Stimulated activated CD8-positive, alpha-beta memory T cell treated with anti-CD3 and anti-CD28 coated beads, Interleukin-12 subunit alpha, Interleukin-12 subunit beta, amount 100 ng/mL, for 1 hour (primary cell): ENCODE measurements around the gene RAD51B.
"Not testable (repeated sequence)": the region's sequence is repeated elsewhere in the genome, so short reads cannot be mapped to it uniquely, and the experiment has no call there.

Experiments
- DNase-seq: peaks from one replicate; pipeline ENCODE4 v3.0.0-alpha.2; 2020; ENCODE audit warnings: low read depth

The RAD51B gene

GRCh38 chr14:67819563-67820421 is at the start of gene RAD51B:
RAD51B (plus strand) TSS chr14:67819779.
- DNase-seq = peak; percentile 80

- DNase-seq = no peak
These were observed 45.7 kb upstream of the RAD51B start for GRCh38 chr14:67773844-67774377.

DNA sequence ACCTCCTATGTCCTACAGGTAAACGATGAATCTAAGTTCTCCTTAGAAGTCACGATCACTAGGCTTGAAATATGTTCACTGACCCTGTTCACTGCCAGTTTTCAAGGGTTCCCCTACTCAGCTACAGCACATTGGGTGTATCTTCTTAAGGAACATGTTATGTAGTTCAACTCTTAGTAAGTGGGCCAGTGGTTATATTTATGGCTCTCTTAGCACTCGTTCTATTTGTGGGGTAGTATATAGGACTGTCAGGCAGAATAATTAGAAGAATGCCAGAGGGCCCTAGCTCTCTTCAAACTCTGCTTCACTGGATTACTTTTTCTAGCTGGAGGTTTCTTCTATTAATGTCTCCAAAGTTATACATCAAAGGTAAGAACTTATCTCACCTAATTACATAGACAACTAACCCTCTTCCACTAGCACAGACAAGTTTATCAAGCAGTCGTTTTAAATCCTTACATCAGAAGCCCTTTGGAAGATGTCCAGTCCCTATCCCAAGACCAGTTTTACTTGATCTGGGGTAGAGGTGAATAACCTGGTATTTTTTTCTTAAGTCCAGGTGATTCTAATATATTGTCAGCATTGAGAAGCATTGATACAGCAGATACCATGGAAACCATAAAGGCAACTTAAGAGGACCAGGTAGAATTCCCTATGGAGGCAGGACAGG is 42.8 kb upstream of the RAD51B start:
- DNase-seq = no peak

DNA sequence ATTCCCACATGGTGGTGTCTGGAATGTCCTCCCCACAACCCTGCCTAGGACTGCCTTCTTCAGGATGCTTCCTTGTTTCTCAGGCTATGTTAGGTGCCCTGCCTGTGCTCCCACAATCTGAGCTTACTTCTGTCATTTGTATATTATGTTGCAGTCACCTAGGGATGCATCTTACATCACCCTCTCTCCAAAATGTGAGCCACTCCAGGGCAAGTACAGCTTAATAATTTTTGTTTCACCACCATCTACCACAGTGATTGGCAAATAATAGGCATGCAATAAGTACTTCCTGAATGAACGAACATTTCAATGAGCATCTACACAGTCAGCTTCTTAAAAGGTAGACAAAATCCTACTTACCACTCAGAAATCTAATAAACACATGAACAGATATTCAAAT is 40.8 kb upstream of the RAD51B start:
- no peak for DNase-seq

DNA sequence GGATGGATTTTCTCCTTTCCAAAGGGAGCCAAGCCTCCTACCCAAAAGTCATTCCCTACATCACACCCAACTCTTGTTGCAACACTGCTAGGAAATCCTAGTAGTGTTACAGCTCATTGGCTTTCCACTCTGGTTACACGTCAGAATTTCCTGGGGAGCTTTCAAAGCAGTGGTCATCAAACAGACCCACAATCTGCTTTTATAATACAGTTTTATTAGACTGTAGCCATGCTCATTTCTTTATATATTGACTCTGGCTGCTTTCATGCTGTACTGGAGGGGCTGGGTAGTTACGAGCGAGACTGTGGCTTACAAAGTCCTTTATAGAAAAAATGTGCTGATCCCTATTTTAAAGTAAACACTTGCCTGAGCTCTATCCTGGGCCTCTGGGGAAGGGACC is 37.5 kb upstream of the RAD51B start:
- DNase-seq = no peak

DNA sequence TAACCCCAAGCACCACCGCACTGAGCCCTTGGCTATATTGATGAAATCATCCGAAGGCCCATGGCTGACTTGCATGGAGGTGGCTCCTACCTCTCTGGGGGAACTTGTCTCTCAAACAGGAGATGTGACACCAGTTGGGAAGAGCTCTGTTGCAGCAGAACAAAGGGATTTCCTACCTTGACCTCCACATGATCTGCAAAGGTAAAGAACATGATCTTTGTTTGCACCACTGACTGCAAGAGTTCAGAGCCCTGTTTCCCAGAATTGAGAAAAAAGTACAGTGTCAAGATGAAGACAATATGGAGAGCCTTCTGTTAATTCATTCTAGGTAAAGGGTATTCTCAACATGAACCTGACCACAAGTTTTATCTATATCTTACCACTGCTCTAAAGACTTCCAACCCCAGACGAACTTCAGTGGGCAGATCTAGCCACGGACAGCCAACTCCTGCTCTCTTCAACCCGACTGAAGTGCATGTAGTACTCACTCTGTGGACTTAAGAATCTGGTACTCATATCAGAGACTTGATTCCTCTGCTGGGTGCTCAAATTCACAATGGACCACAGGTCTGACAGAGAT is 35.2 kb upstream of the RAD51B start:
- no peak for DNase-seq

DNA sequence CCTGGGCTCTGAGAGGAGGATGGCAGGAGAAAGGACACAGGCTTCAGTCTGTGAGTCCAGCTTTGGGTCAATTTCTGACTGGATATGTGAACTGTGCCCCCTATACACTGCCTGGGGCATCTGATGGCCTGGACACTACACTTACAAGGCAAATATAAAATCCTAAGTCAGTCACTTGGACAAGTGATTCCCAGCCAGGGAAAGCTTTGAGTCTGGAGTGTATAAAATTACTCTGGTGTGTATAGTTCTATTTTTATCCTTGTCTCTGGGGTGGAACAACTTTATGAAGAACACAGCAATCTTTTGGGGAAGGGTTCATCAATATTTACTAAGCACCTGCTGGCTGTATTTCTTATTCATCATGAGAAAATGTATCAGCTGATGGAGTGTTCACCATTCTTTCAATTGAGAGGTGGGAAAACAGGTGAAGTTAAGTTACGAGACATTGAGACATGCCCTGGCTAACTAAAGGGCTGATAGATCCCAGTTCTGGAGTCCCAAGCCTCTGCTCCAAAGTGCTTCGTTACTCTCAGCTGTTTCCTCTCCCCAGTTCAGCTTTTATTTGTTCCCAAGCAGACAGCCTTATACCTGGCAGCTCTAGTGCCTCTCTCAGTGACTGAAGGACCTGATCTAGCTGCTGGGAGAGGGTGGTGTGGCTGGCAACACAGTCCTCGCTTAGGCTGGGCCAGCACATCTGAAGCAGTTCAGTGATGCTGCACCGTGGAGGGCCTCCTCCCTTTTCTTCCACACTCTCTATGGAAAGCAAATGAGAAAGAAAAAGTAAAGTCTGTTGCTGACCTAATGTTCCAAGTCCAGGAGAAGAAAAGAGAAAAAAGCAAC is 34.1 kb upstream of the RAD51B start:
- no peak for DNase-seq

DNA sequence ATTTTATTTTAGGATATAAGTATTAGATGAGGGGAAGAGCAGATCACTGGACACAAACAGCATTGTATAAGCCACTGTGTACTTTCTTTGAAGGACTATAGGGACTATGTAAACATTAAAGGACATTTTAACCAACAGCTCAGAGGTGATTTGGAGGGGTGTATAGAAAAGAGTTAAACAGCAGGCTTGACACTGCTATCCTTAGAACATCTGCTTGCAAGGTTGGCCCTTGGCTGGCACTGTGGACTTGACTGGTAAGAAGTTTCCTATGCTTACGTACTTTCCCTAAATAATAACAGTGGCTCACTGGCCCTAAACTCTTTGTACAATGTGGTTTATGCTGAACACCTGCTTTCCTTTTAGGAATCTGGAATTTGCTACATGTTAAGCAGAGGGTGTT is 31.9 kb upstream of the RAD51B start:
- no peak for DNase-seq

GRCh38 chr14:67798731-67799130 is 20.8 kb upstream of the RAD51B start:
- no peak for DNase-seq

- no peak for DNase-seq
These were observed 18.8 kb upstream of the RAD51B start for GRCh38 chr14:67800743-67801142.

GRCh38 chr14:67806246-67806645 is 13.3 kb upstream of the RAD51B start:
- no peak for DNase-seq

- DNase-seq = no peak
These were observed 4.8 kb upstream of the RAD51B start for GRCh38 chr14:67814821-67815220.

- no peak for DNase-seq
These were observed 3.9 kb upstream of the RAD51B start for GRCh38 chr14:67815573-67816225.

DNA sequence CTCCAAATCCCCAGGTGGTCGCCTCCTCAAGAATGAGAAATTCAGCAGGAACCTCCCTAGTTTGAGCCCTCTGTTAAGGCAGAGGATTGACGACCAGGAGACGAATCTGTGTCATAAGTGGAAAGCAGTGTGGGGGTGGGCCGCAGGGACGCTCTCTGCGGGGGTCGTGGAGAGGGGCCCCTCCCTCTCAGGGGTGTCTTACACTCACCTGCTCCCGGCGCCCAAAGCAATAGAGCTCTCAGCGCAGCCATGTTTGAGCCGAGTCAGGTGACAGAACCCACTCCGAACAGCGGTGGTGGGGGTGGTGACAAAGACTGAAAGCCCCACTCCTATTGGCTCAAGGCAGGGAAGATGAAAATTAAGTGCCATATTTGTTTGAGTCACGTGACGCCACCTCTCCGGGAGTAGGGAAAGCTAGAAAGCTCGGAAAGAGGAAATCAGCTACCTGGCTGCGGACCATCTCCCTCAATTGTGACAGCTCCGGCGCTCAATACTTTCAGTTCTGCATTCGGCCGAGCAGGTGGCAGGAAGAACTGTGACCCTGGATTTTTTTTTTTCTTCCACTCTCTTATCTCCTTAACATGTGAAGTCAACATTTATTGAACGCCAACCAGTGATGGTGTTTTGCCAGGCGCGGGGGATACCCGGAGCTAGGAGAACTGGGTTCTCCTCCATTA is 3.1 kb upstream of the RAD51B start, which contains the start of gene ZFYVE26:
Gene ZFYVE26, minus strand, starts transcription at position 265 of the 677 bp plus-strand sequence. CDS start 627 bp downstream, outside the sequence.
- DNase-seq = peak; percentile 79

- no peak for DNase-seq
These were observed 1.7 kb upstream of the RAD51B start for GRCh38 chr14:67817750-67818438.

DNA sequence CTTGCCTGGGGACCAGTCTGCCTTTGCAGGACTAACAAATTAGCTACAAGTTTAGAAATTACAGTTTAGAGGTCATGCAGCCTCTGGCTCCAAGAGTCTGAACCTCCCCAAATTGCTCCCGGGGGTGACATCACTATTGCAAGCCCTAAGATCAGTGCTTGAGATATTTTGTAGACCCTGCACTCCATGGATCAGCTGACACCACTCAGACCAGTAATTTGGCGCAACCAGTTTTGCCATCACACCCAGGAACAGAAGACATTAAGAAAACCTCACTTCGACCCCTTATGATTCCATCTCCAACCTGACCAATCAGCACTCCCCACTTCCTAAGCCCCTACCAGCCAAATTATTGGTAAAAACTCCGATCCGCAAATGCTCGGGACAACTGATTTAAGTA is 1.1 kb upstream of the RAD51B start:
- DNase-seq = not testable (repeated sequence)

DNA sequence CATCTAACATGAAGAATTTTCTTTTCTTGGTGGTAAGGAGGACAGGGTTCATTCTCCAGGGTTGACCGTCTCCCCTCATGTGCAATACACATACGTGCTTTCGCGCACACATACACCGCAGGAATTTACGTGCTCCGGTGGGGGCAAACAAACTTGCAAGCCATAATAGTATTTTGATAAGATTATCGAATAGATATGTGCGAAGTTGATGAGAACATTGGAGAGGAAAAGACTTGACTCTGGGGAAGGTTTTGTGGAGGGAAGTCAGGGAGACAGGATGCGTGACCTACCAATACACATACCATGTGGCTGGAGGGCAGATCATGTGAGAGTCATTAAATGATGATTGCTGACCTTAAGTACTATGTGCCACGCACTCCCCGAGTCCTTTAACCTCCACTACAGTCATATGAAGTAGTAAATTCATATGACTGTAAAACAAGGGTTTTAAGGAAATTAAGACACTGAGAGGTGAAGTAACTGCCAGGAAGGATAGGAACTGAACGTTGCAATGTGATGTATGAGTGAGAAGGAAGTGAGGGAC is 921 bp downstream of the RAD51B start:
- DNase-seq = no peak

- DNase-seq = no peak
These were observed 1.5 kb downstream of the RAD51B start for GRCh38 chr14:67821121-67821520.

DNA sequence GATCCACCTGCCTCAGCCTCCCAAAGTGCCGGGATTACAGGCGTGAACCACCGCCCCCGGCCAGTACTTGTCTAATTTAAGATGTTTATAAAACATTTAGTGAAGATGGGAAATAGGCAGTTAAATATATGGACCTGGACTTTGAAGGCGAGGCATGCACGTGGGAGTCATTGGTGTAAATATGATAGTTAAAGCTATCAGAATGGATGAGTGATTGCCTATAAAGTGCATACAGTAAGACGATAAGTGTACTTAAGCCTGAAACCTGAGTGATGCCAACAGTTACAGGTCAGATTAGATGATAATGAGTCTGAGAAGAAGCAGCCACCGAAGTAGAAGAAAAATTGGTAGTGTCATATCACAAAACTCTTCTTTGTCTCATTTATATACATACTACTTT is 11.5 kb downstream of the RAD51B start:
- no peak for DNase-seq

GRCh38 chr14:67833403-67833802 is 13.8 kb downstream of the RAD51B start:
- no peak for DNase-seq
